Liver (tissue), 9 donors: Measurements from ENCODE around the gene PDK3. TPM values are rescaled to one million over a fixed set of nuclear protein-coding genes. Genes with fewer than 3 reads are reported as not detected.

Experiments
- DNase-seq: peaks from one replicate; pipeline ENCODE4 v3.0.0-alpha.2; 2017; ENCODE audit warnings: low spot score
- H3K27ac ChIP-seq, 2 donors: one replicate each; pipeline ENCODE4 v1.7.0; 2013; ENCODE audit warnings: inconsistent platforms in 2 of 2, low read length in 2 of 2, control low read depth in 1 of 2, low read depth in 1 of 2, mild to moderate bottlenecking in 1 of 2
- H3K27me3 ChIP-seq, 4 donors: one replicate each; pipeline versions ENCODE4 v1.6.1 to v1.7.0; 2013; ENCODE audit warnings: low read length in 3 of 4, inconsistent platforms in 1 of 4, mild to moderate bottlenecking in 1 of 4, moderate library complexity in 1 of 4; ENCODE audit not compliant: control insufficient read depth in 4 of 4, insufficient read depth in 4 of 4
- H3K36me3 ChIP-seq, 4 donors: one replicate each; pipeline versions ENCODE4 v1.6.1 to v1.7.0; 2013; ENCODE audit warnings: low read length in 3 of 4, mild to moderate bottlenecking in 3 of 4, low read depth in 1 of 4, moderate library complexity in 1 of 4; ENCODE audit not compliant: control insufficient read depth in 4 of 4, insufficient read depth in 3 of 4
- H3K4me1 ChIP-seq, 4 donors: one replicate each; pipeline versions ENCODE4 v1.6.1 to v1.7.0; 2013; ENCODE audit warnings: low read length in 3 of 4, mild to moderate bottlenecking in 3 of 4, moderate library complexity in 1 of 4; ENCODE audit not compliant: control insufficient read depth in 4 of 4, insufficient read depth in 4 of 4
- H3K4me3 ChIP-seq, 3 donors: one replicate each; pipeline versions ENCODE4 v1.6.1 to v1.7.0; 2013; ENCODE audit warnings: low read length in 3 of 3, control low read depth in 1 of 3, low read depth in 1 of 3, mild to moderate bottlenecking in 1 of 3
- H3K9ac ChIP-seq, 2 donors: one replicate each; pipeline ENCODE4 v1.7.0; 2013; ENCODE audit warnings: low read length in 2 of 2, mild to moderate bottlenecking in 2 of 2, moderate library complexity in 2 of 2, control low read depth in 1 of 2, low read depth in 1 of 2
- H3K9me3 ChIP-seq, 4 donors: one replicate each; pipeline versions ENCODE4 v1.6.1 to v1.7.0; 2013; ENCODE audit warnings: low read length in 3 of 4; ENCODE audit not compliant: control insufficient read depth in 4 of 4
- ATF3 ChIP-seq: IDR thresholded peaks from 2 replicates; pipeline ENCODE4 v1.6.1; 2016; ENCODE audit warnings: antibody characterized with exemption
- CTCF ChIP-seq: fragments of 150-350 bp; IDR thresholded peaks from 2 replicates; pipeline ENCODE4 v1.5.1; 2017; ENCODE audit warnings: improper control_type of control experiment, low read depth, low read length; ENCODE audit not compliant: missing input control
- FOXA2 ChIP-seq: IDR thresholded peaks from 2 replicates; pipeline ENCODE4 v1.6.1; 2016; ENCODE audit warnings: antibody characterized with exemption
- GABPA ChIP-seq, 2 donors: IDR thresholded peaks in 1 of 2; conservative IDR thresholded peaks in 1 of 2; 2 replicates each; pipeline ENCODE4 v1.6.1; 2016; ENCODE audit warnings: antibody characterized with exemption in 2 of 2, mild to moderate bottlenecking in 1 of 2, moderate library complexity in 1 of 2
- HNF4A ChIP-seq, 2 donors: conservative IDR thresholded peaks; 2 replicates each; pipeline ENCODE4 v1.6.1; 2016; ENCODE audit warnings: antibody characterized with exemption in 2 of 2, mild to moderate bottlenecking in 2 of 2
- HNF4G ChIP-seq: IDR thresholded peaks from 2 replicates; pipeline ENCODE4 v1.6.1; 2016; ENCODE audit warnings: antibody characterized with exemption
- JUND ChIP-seq, 2 donors: IDR thresholded peaks; 2 replicates each; pipeline ENCODE4 v1.6.1; 2016; ENCODE audit warnings: antibody characterized with exemption in 2 of 2
- MAX ChIP-seq: IDR thresholded peaks from 2 replicates; pipeline ENCODE4 v1.6.1; 2016; ENCODE audit warnings: antibody characterized with exemption
- NR2F2 ChIP-seq: IDR thresholded peaks from 2 replicates; pipeline ENCODE4 v1.6.1; 2016; ENCODE audit warnings: antibody characterized with exemption
- RAD21 ChIP-seq, 2 donors: IDR thresholded peaks; 2 replicates each; pipeline ENCODE4 v1.6.1; 2016; ENCODE audit warnings: antibody characterized with exemption in 2 of 2, mild to moderate bottlenecking in 2 of 2
- RXRA ChIP-seq, 2 donors: IDR thresholded peaks; 2 replicates each; pipeline ENCODE4 v1.6.1; 2017 to 2018; ENCODE audit warnings: antibody characterized with exemption in 2 of 2, mild to moderate bottlenecking in 1 of 2
- SP1 ChIP-seq: IDR thresholded peaks from 2 replicates; pipeline ENCODE4 v1.6.1; 2018; ENCODE audit warnings: antibody characterized with exemption, mild to moderate bottlenecking
- TAF1 ChIP-seq: conservative IDR thresholded peaks from 2 replicates; pipeline ENCODE4 v1.6.1; 2016; ENCODE audit warnings: antibody characterized with exemption, mild to moderate bottlenecking
- YY1 ChIP-seq: IDR thresholded peaks from 2 replicates; pipeline ENCODE4 v1.6.1; 2016; ENCODE audit warnings: antibody characterized with exemption, mild to moderate bottlenecking
- ZBTB33 ChIP-seq: IDR thresholded peaks from 2 replicates; pipeline ENCODE4 v1.6.1; 2016; ENCODE audit warnings: antibody characterized with exemption
- WGBS: extraction: QIAGEN DNeasy Blood & Tissue Kit; methylation state at CpG from one replicate; pipeline ENCODE4 v1.1.7; 2013; 5-methylcytosine and 5-hydroxymethylcytosine counted together
- polyA plus RNA-seq, 2 donors: library from polyadenylated mRNA; stranded (reverse) in 1 of 2; unstranded in 1 of 2; fragments of 200-250 nt in 1 of 2; fragments of >200 nt in 1 of 2; fragmentation: Nextera tagmentation in 1 of 2; extraction: Ambion mirVana in 1 of 2; gene quantifications; one replicate each; pipeline versions ENCODE4 v1.2.1 to v1.2.3, GENCODE V29; 2013 to 2015
- total RNA-seq, 2 donors: library from RNA; depleted of rRNA; stranded (reverse); fragments of >200 nt; gene quantifications; one replicate each; pipeline ENCODE4 v1.2.3, GENCODE V29; 2014
- donor health status: healthy.
- donor health status: healthy.
- donor health status: healthy.
- donor health status: healthy.
- donor health status: healthy.

Gene PDK3
- total and polyA plus RNA-seq, 4 donors: 6.0 to 14.0 (median 13.5) TPM

- Histone ChIP-seq H3K27me3 (peaks cover 0 to 2% (median 0%) of the 10 kb centered on the region in 4 donors), H3K4me1 (peaks cover 0 to 4% (median under 1%) of the 10 kb centered on the region in 4 donors), H3K27ac (no peak overlapping the region), H3K36me3 (no peaks in the 10 kb centered on the region), H3K4me3 (no peak overlapping the region), H3K9ac (no peak overlapping the region), H3K9me3 (no peaks in the 10 kb centered on the region)
- TF ChIP-seq FOXA2: no peak
- TF ChIP-seq SP1: no peak
- TF ChIP-seq TAF1: no peak
- TF ChIP-seq GABPA (IDR thresholded peaks at IDR 0.05 in 1 of 2, conservative IDR thresholded peaks at IDR 0.05 in 1 of 2): no peak
- no peak for TF ChIP-seq YY1
- TF ChIP-seq NR2F2: no peak
- no peak for TF ChIP-seq RXRA (IDR thresholded peaks at IDR 0.05)
- no peak for TF ChIP-seq CTCF
- no peak for TF ChIP-seq ATF3
- TF ChIP-seq ZBTB33: no peak
- TF ChIP-seq MAX: no peak
- TF ChIP-seq HNF4A (conservative IDR thresholded peaks at IDR 0.05): no peak
- TF ChIP-seq HNF4G: no peak
- TF ChIP-seq RAD21 (IDR thresholded peaks at IDR 0.05): no peak
- 78% methylated on average over 3 of the region's 3 CpGs for WGBS
- DNase-seq: no peak
These were observed 22.5 kb downstream of the PDK3 start for GRCh38 chrX:24487571-24487970.

- H3K4me1 ChIP-seq: peaks cover 4 to 12% (median 6%) of the 10 kb centered on the region in 4 donors
- H3K27me3 ChIP-seq: no peaks in the 10 kb centered on the region
- TF ChIP-seq YY1 (no peak), CTCF (no peak), JUND (IDR thresholded peaks at IDR 0.05) (no peak), RAD21 (IDR thresholded peaks at IDR 0.05) (no peak), GABPA (IDR thresholded peaks at IDR 0.05 in 1 of 2, conservative IDR thresholded peaks at IDR 0.05 in 1 of 2) (no peak)
- H3K36me3 ChIP-seq: no peaks in the 10 kb centered on the region
- WGBS: 77% methylated on average over 4 of the region's 4 CpGs
- no peak overlapping the region for H3K27ac ChIP-seq
- no peak overlapping the region for H3K4me3 ChIP-seq
- H3K9ac ChIP-seq: no peak overlapping the region
- no peaks in the 10 kb centered on the region for H3K9me3 ChIP-seq
- no peak for DNase-seq
These were observed 26.7 kb downstream of the PDK3 start for GRCh38 chrX:24491741-24492140.
